Esophagus muscularis mucosa (tissue), 4 donors: ENCODE data around the gene SUMO2.

Experiments used
- CTCF ChIP-seq, 3 experiments: fragments of 200-600 bp in 2 of 3; fragments of 450-650 bp in 1 of 3; sonication (generic) in 2 of 3; IDR thresholded peaks; one replicate each; pipeline ENCODE4 v1.5.1; 2017 to 2019; ENCODE audit warnings: antibody characterized with exemption in 3 of 3, mild to moderate bottlenecking in 2 of 3, moderate library complexity in 1 of 3
- EP300 ChIP-seq: sonication (generic); formaldehyde crosslinking; IDR thresholded peaks from one replicate; pipeline ENCODE4 v1.6.1; 2017; ENCODE audit warnings: antibody characterized with exemption
- POLR2A ChIP-seq: fragments of 450-650 bp; IDR thresholded peaks from one replicate; pipeline ENCODE4 v1.6.1; 2017; ENCODE audit warnings: antibody characterized with exemption, moderate library complexity, mild to moderate bottlenecking, low read depth
- POLR2AphosphoS5 ChIP-seq, 2 donors: sonication (generic); formaldehyde crosslinking; IDR thresholded peaks; one replicate each; pipeline ENCODE4 v1.6.1; 2017; ENCODE audit warnings: antibody characterized with exemption in 2 of 2

- no peak for TF ChIP-seq POLR2A
- no peak for TF ChIP-seq CTCF (IDR thresholded peaks at IDR 0.05)
- no peak for TF ChIP-seq POLR2AphosphoS5 (IDR thresholded peaks at IDR 0.05)
- TF ChIP-seq EP300: no peak
These were observed 12.1 kb upstream of the SUMO2 start for GRCh38 chr17:75194879-75195278.
